Immature natural killer cell (primary cell): ENCODE measurements around the gene ZNF329. TPM values are rescaled to one million over a fixed set of nuclear protein-coding genes. Genes with fewer than 3 reads are reported as not detected.
"Not testable (repeated sequence)": the region's sequence is repeated elsewhere in the genome, so short reads cannot be mapped to it uniquely, and the experiment has no call there.

Experiments used
- DNase-seq, 3 donors: peaks; one replicate each; pipeline ENCODE4 v3.0.0; 2022; ENCODE audit warnings: mixed read lengths in 1 of 3
- H3K27ac Mint-ChIP-seq, 6 donors: one replicate each; pipeline ENCODE4 v1.8.0; 2020; ENCODE audit warnings: mixed read lengths in 6 of 6, mild to moderate bottlenecking in 5 of 6, inconsistent platforms in 4 of 6, moderate library complexity in 3 of 6
- H3K27me3 Mint-ChIP-seq, 3 donors: one replicate each; pipeline ENCODE4 v1.8.0; 2020 to 2021; ENCODE audit warnings: low read depth in 3 of 3, mild to moderate bottlenecking in 3 of 3, mixed read lengths in 3 of 3, moderate library complexity in 3 of 3, inconsistent platforms in 1 of 3
- H3K36me3 Mint-ChIP-seq, 3 donors: one replicate each; pipeline ENCODE4 v1.8.0; 2020; ENCODE audit warnings: mixed read lengths in 3 of 3, inconsistent platforms in 2 of 3, mild to moderate bottlenecking in 2 of 3
- H3K4me1 Mint-ChIP-seq, 2 donors: one replicate each; pipeline ENCODE4 v1.8.0; 2020; ENCODE audit warnings: inconsistent platforms in 2 of 2, mild to moderate bottlenecking in 2 of 2, mixed read lengths in 2 of 2, moderate library complexity in 1 of 2
- H3K4me3 Mint-ChIP-seq, 5 donors: one replicate each; pipeline ENCODE4 v1.8.0; 2020; ENCODE audit warnings: mild to moderate bottlenecking in 5 of 5, mixed read lengths in 5 of 5, inconsistent platforms in 3 of 5, moderate library complexity in 3 of 5
- H3K9me3 Mint-ChIP-seq, 6 donors: one replicate each; pipeline ENCODE4 v1.8.0; 2020; ENCODE audit warnings: mild to moderate bottlenecking in 6 of 6, mixed read lengths in 6 of 6, inconsistent platforms in 4 of 6, moderate library complexity in 3 of 6
- polyA plus RNA-seq, 3 donors: library from polyadenylated mRNA; unstranded; fragments of 300-500 nt; fragmentation: Illumina TruSeq; gene quantifications; one replicate each; pipeline ENCODE4 v1.2.3, GENCODE V29; 2021

The ZNF329 gene
- polyA plus RNA-seq, 3 donors from 2014 or later, result 4.0 to 11.5 (median 6.6) TPM

GRCh38 chr19:58154287-58154678 lies 3.7 kb upstream of the ZNF329 start:
- Mint-ChIP-seq H3K9me3 (peaks cover 0 to 5% (median under 1%) of the 10 kb centered on the region in 6 donors), H3K4me1 (peaks cover 20 to 29% of the 10 kb centered on the region in 2 donors), H3K27me3 (peaks cover 4 to 12% (median 8%) of the 10 kb centered on the region in 3 donors), H3K27ac (peak overlapping the region in 4 of 6 donors; percentile 52 to 85 (median 72)), H3K4me3 (peak overlapping the region; percentile 74 to 87 (median 83)), H3K36me3 (no peaks in the 10 kb centered on the region)
- peak in 1 of 3 donors; percentile 0 for DNase-seq

DNA sequence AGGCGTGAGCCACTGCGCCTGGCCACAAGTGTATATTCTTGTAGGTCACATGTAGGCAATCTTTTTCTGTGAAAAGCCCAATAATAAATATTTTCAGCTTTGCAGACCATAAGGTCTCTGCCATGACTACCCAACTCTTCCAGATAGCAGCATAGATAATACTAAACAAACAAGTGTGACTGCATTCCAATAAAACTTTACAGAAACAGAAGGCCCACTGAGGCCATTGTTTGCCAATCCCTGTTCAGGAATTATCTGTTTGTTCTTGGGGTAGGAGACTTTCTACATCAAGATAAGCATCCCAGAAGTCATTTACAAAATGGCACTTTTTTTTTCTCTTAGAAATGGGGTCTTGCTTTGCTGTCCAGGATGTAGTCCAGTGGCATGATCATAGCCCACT lies 2.8 kb upstream of the ZNF329 start:
- Mint-ChIP-seq H3K4me3 (peak overlapping the region in 4 of 5 donors; percentile 30 to 85 (median 60)), H3K36me3 (no peaks in the 10 kb centered on the region), H3K4me1 (peaks cover 21 to 36% of the 10 kb centered on the region in 2 donors), H3K27me3 (peaks cover 4 to 12% (median 8%) of the 10 kb centered on the region in 3 donors), H3K9me3 (peaks cover 0 to 5% (median under 1%) of the 10 kb centered on the region in 6 donors), H3K27ac (no peak overlapping the region)
- DNase-seq, result no peak

DNA sequence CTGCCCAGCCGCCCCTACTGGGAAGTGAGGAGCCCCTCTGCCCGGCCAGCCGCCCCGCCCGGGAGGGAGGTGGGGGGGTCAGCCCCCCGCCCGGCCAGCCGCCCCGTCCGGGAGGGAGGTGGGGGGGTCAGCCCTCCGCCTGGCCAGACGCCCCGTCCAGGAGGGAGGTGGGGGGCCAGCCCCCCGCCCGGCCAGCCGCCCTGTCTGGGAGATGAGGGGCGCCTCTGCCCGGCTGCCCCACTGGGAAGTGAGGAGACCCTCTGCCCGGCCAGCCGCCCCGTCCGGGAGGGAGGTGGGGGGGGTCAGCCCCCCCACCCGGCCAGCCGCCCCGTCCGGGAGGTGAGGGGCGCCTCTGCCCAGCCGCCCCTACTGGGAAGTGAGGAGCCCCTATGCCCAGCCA lies 3.1 kb downstream of the ZNF329 start:
- DNase-seq, H3K27ac Mint-ChIP-seq, H3K4me3 Mint-ChIP-seq: not testable (repeated sequence)
- Mint-ChIP-seq H3K9me3 (peaks cover 4 to 21% (median 17%) of the 10 kb centered on the region in 6 donors), H3K36me3 (peaks cover 11 to 18% (median 15%) of the 10 kb centered on the region in 3 donors), H3K4me1 (peaks cover 16 to 34% of the 10 kb centered on the region in 2 donors), H3K27me3 (peaks cover 4 to 11% (median 10%) of the 10 kb centered on the region in 3 donors)

DNA sequence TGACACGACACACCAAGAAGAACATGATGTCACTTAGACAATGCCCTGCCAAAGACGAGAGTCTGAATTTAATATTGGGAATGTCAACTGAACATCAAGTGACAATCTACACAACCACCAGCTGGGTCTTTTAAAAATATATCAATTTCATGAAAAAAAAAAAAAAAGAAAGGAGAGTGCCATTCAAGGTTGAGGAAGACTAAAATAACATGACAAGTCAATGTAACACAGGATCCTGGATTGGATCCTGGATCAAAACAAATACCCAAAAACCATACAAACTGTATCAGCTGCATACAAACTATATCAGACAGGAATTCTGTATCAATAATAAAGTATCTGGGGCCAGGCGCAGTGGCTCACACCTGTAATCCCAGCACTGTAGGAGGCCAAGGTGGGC lies 4.7 kb downstream of the ZNF329 start:
- no peak for DNase-seq
- H3K36me3 Mint-ChIP-seq, result peaks cover 16 to 26% (median 23%) of the 10 kb centered on the region in 3 donors
- H3K4me3 Mint-ChIP-seq, result no peak overlapping the region
- peaks cover 5 to 28% (median 22%) of the 10 kb centered on the region in 6 donors for H3K9me3 Mint-ChIP-seq
- H3K27me3 Mint-ChIP-seq, result peaks cover 4 to 11% (median 10%) of the 10 kb centered on the region in 3 donors
- peaks cover 12 to 25% of the 10 kb centered on the region in 2 donors for H3K4me1 Mint-ChIP-seq
- H3K27ac Mint-ChIP-seq, result no peak overlapping the region

GRCh38 chr19:58134244-58134643 lies 16.3 kb downstream of the ZNF329 start:
- no peak overlapping the region for H3K4me3 Mint-ChIP-seq
- DNase-seq, result no peak
- no peak overlapping the region for H3K27ac Mint-ChIP-seq
- H3K36me3 Mint-ChIP-seq, result peaks cover 70 to 89% (median 85%) of the 10 kb centered on the region in 3 donors
- H3K27me3 Mint-ChIP-seq, result peaks cover 0 to 6% (median 0%) of the 10 kb centered on the region in 3 donors
- H3K4me1 Mint-ChIP-seq, result peaks cover 3 to 6% of the 10 kb centered on the region in 2 donors
- peaks cover 46 to 91% (median 88%) of the 10 kb centered on the region in 6 donors for H3K9me3 Mint-ChIP-seq

GRCh38 chr19:58129284-58129683 lies 21.3 kb downstream of the ZNF329 start:
- Mint-ChIP-seq H3K36me3 (peaks cover 59 to 79% (median 72%) of the 10 kb centered on the region in 3 donors), H3K4me1 (peaks cover 0 to 1% of the 10 kb centered on the region in 2 donors), H3K27ac (no peak overlapping the region), H3K9me3 (peaks cover 62 to 97% (median 94%) of the 10 kb centered on the region in 6 donors), H3K27me3 (peaks cover 0 to 7% (median 1%) of the 10 kb centered on the region in 3 donors), H3K4me3 (no peak overlapping the region)
- no peak for DNase-seq

GRCh38 chr19:58128041-58128685 lies 22.4 kb downstream of the ZNF329 start:
- Mint-ChIP-seq H3K36me3 (peaks cover 54 to 73% (median 62%) of the 10 kb centered on the region in 3 donors), H3K4me3 (no peak overlapping the region), H3K9me3 (peaks cover 61 to 96% (median 94%) of the 10 kb centered on the region in 6 donors)

GRCh38 chr19:58123354-58123753 lies 27.2 kb downstream of the ZNF329 start:
- Mint-ChIP-seq H3K4me3 (no peak overlapping the region), H3K36me3 (peaks cover 27 to 49% (median 42%) of the 10 kb centered on the region in 3 donors), H3K27me3 (peaks cover 0 to 8% (median 3%) of the 10 kb centered on the region in 3 donors), H3K27ac (no peak overlapping the region), H3K4me1 (peaks cover 0 to 9% of the 10 kb centered on the region in 2 donors), H3K9me3 (peaks cover 58 to 97% (median 95%) of the 10 kb centered on the region in 6 donors)
- DNase-seq, result no peak

More at GRCh38 chr19:58128041-58128685, 22.4 kb downstream of the ZNF329 start:
- no peak for DNase-seq
- H3K4me1 Mint-ChIP-seq, result peaks cover 0 to 1% of the 10 kb centered on the region in 2 donors
- H3K27ac Mint-ChIP-seq, result no peak overlapping the region
- peaks cover 0 to 7% (median 3%) of the 10 kb centered on the region in 3 donors for H3K27me3 Mint-ChIP-seq

GRCh38 chr19:58118979-58119733 lies 31.4 kb downstream of the ZNF329 start:
- H3K27ac Mint-ChIP-seq, result no peak overlapping the region
- peaks cover 8 to 48% (median 38%) of the 10 kb centered on the region in 3 donors for H3K36me3 Mint-ChIP-seq
- H3K4me3 Mint-ChIP-seq, result peak overlapping the region in 3 of 5 donors; percentile 13 to 53 (median 51)
- H3K9me3 Mint-ChIP-seq, result peaks cover 63 to 94% (median 88%) of the 10 kb centered on the region in 6 donors
- peaks cover 0 to 16% of the 10 kb centered on the region in 2 donors for H3K4me1 Mint-ChIP-seq
- no peak for DNase-seq
- H3K27me3 Mint-ChIP-seq, result peaks cover 6 to 13% (median 10%) of the 10 kb centered on the region in 3 donors

DNA sequence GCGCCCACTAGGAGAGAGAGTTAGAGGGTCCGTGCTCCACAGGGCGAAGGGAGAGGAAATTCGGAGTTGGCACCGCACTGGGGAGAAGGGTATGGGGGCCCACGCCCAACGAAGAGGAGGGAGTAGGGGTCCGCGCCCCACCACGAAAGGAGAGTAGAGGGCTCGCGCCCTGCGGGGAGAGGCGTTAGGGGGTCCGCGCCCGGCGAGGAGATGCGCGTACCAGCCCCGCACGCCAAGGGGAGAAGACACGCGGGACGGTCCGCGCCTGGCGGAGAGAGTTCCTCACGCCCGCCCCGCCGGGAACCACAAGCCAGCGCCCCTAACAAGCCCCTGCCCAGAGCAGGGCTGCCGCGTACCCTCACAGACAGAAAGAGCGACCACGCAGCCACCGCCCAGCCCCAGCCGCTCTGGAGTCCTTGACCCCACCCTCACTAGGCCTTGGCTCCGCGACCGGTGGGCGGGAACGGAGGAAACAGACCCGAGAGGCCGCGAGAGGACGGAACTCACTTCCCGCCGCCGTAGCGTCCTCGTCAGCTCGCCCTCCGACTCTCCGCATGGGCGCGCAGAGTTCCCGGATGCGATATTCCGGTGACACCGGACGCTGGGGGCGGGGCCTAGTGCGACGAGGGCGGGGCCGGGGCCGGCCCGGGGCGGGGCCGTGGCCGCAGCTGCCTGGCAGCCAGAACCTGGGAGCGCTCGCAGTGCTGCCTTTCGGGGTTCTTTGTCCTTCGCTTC lies 32.6 kb downstream of the ZNF329 start:
- Mint-ChIP-seq H3K36me3 (peaks cover 8 to 42% (median 36%) of the 10 kb centered on the region in 3 donors), H3K27me3 (peaks cover 6 to 11% (median 10%) of the 10 kb centered on the region in 3 donors), H3K4me3 (peak overlapping the region in 3 of 5 donors; percentile 36 to 51 (median 36)), H3K4me1 (peaks cover 0 to 16% of the 10 kb centered on the region in 2 donors), H3K9me3 (peaks cover 59 to 92% (median 86%) of the 10 kb centered on the region in 6 donors), H3K27ac (no peak overlapping the region)
- no peak for DNase-seq

DNA sequence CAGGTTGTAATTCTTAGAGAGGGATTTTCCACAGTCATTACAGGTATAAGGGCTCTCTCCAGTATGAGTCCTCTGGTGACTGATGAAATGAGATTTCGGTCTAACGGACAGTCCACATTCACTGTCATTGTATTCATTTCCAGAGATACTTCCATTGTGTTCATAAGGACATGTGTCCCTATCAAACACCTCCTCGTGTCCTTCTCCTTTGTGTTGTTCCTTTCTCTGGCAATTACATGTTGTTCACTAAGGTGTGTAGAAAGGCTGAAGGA lies 42.1 kb downstream of the ZNF329 start:
- no peak overlapping the region for H3K27ac Mint-ChIP-seq
- DNase-seq, result no peak
- peaks cover 0 to 10% (median 1%) of the 10 kb centered on the region in 3 donors for H3K27me3 Mint-ChIP-seq
- no peaks in the 10 kb centered on the region for H3K4me1 Mint-ChIP-seq
- no peak overlapping the region for H3K4me3 Mint-ChIP-seq
- peaks cover 33 to 88% (median 83%) of the 10 kb centered on the region in 6 donors for H3K9me3 Mint-ChIP-seq
- H3K36me3 Mint-ChIP-seq, result peaks cover 0 to 42% (median 25%) of the 10 kb centered on the region in 3 donors

DNA sequence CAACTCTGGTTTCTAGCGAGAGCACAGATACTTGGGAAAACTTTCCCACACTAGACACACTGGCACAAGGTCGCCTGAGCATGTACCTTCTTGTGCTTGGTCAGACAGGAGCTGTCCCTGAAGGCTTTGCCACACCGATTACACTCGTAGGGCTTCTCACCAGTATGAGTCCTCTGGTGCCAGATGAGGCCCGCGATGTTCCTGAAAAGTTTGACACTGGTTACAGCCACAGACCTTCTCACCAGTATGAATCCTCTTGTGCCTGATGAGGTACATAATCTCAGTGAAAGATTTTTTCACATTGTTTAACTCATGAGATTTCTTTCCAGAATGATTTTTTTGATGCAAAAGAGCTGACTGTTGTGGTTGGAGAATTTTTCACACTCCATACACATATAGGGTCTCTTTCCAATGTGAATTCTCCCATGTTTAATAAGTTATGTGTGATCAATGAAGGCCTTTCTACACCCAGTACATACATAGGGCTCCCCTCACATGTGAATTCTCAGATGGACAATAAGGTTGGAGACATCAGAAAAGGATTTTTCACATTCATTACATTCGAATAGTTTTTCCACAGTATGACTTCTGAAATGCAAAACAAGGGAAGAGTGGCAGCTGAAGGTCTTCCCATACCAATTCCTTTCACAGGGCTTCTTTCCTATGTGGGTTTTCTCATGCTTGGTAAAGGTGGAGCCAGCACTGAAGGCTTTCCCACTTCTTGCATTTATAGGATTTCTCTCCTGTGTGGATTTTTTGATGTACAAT lies 42.6 kb downstream of the ZNF329 start:
- Mint-ChIP-seq H3K4me1 (no peaks in the 10 kb centered on the region), H3K9me3 (peaks cover 32 to 87% (median 83%) of the 10 kb centered on the region in 6 donors), H3K27me3 (peaks cover 0 to 13% (median 1%) of the 10 kb centered on the region in 3 donors), H3K4me3 (no peak overlapping the region), H3K36me3 (peaks cover 0 to 47% (median 21%) of the 10 kb centered on the region in 3 donors), H3K27ac (no peak overlapping the region)
- DNase-seq, result no peak

- H3K36me3 Mint-ChIP-seq, result peaks cover under 1 to 6% (median 5%) of the 10 kb centered on the region in 3 donors
- peak overlapping the region; percentile 89 to 97 (median 93) for H3K4me3 Mint-ChIP-seq
- H3K27me3 Mint-ChIP-seq, result peaks cover 8 to 15% (median 13%) of the 10 kb centered on the region in 3 donors
- DNase-seq, result no peak
- H3K9me3 Mint-ChIP-seq, result peaks cover 15 to 45% (median 20%) of the 10 kb centered on the region in 6 donors
- peak overlapping the region; percentile 99 to 100 (median 100) for H3K27ac Mint-ChIP-seq
- peaks cover 18 to 19% of the 10 kb centered on the region in 2 donors for H3K4me1 Mint-ChIP-seq
Observed at GRCh38 chr19:58098682-58098998, 51.9 kb downstream of the ZNF329 start.
